Activated T-cell treated with anti-CD3 and anti-CD28 coated beads, Interleukin-2, amount 50 U/mL, for 24 hours (primary cell): ENCODE data around the gene IDH3B.
"Not testable (repeated sequence)": the region's sequence is repeated elsewhere in the genome, so short reads cannot be mapped to it uniquely, and the experiment has no call there.

ENCODE experiments used
- DNase-seq: peaks from one replicate; pipeline ENCODE4 v3.0.0-alpha.2; 2020
- H3K27ac Mint-ChIP-seq: 2 replicates; pipeline ENCODE4 v1.8.0; 2020; ENCODE audit warnings: mild to moderate bottlenecking, mixed read lengths
- H3K27me3 Mint-ChIP-seq: 2 replicates; pipeline ENCODE4 v1.8.0; 2020; ENCODE audit warnings: mixed read lengths
- H3K36me3 Mint-ChIP-seq: 2 replicates; pipeline ENCODE4 v1.8.0; 2020; ENCODE audit warnings: low read depth, mixed read lengths
- H3K4me1 Mint-ChIP-seq: 2 replicates; pipeline ENCODE4 v1.8.0; 2020; ENCODE audit warnings: low read depth, mixed read lengths
- H3K4me3 Mint-ChIP-seq: 2 replicates; pipeline ENCODE4 v1.8.0; 2020; ENCODE audit warnings: mild to moderate bottlenecking, moderate library complexity, mixed read lengths
- H3K9me3 Mint-ChIP-seq: 2 replicates; pipeline ENCODE4 v1.8.0; 2020; ENCODE audit warnings: mixed read lengths

Gene IDH3B

DNA sequence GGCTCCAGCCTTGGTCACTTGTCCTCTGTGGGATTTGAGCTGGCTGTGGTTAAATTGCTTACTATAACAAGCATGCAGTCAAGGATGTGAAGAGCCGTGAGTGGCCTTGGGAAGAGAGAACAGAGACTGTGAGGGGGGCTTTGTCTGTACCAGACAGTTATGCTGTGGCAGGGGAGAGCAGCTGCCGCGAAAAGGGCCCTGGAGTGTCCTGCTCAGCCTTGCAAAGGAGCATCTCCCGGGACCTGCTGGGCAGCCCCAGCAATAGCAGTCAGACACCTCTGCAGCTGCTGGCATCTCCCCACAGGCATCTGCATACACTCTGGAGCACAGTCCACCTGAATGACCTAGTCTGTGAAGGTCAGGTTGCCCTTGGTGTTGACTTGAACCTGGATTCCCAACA lies 34.9 kb upstream of the IDH3B start:
- no peak overlapping the region for H3K4me3 Mint-ChIP-seq
- H3K9me3 Mint-ChIP-seq, result no peaks in the 10 kb centered on the region
- DNase-seq, result peak; percentile 18
- H3K27ac Mint-ChIP-seq, result no peak overlapping the region
- H3K36me3 Mint-ChIP-seq, result no peaks in the 10 kb centered on the region
- H3K4me1 Mint-ChIP-seq, result no peaks in the 10 kb centered on the region
- H3K27me3 Mint-ChIP-seq, result peaks cover 30% of the 10 kb centered on the region

DNA sequence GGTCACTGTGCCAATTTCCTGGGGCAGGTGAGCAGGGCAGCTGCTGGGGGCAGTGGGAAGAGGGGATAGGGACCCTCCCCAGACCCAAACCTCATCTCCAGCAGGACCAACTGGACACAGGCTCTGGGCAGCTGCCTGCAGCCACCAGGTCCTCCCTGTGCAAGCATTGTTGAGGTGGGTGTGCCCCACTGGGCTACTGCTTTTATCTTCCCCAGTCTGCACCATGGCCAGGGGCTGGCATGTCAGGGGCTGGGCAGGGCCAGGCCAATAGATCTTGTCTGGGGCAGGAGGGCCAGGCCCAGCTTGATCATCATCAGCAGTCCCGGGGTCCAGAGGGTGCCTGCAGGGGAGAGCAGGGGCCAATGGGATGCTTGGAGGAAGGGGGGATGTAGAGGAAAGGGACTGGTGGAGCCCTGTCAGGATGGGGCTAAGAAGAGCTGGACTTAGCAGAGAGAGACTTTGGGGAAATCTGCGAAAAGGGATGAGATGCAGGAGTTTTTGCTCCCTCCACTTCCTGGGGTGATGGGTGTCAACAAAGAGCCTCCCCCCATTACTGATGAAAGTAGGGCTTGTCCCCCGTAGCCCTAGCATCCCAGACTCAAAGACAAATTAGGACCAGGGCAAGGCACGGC lies 34.3 kb upstream of the IDH3B start:
- Mint-ChIP-seq H3K27me3 (peaks cover 31% of the 10 kb centered on the region), H3K27ac (no peak overlapping the region), H3K36me3 (no peaks in the 10 kb centered on the region), H3K9me3 (no peaks in the 10 kb centered on the region), H3K4me3 (no peak overlapping the region), H3K4me1 (no peaks in the 10 kb centered on the region)
- peak; percentile 25 for DNase-seq

DNA sequence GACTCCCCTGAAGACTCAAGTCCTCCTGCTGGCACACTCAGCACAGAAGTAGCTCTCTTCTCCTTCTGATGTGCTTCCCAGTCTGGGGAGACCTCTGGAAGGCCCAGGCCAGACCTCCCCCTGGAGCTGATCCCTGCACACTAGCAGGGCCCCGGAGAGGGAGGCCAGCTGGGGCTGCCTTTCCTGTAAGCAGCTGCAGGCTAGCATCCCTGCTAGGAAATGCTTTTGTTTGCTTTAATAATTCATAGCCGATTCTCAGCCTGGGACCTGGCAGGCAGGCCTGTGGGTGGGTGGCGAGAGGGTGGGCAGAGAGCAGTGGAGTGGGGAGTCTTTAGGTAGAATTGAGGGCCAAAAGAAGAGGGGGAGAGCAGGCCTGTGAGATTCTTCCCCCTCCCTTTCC lies 33.8 kb upstream of the IDH3B start:
- Mint-ChIP-seq H3K27me3 (peaks cover 31% of the 10 kb centered on the region), H3K9me3 (no peaks in the 10 kb centered on the region), H3K4me3 (no peak overlapping the region), H3K36me3 (no peaks in the 10 kb centered on the region), H3K4me1 (no peaks in the 10 kb centered on the region), H3K27ac (no peak overlapping the region)
- DNase-seq, result peak; percentile 22

DNA sequence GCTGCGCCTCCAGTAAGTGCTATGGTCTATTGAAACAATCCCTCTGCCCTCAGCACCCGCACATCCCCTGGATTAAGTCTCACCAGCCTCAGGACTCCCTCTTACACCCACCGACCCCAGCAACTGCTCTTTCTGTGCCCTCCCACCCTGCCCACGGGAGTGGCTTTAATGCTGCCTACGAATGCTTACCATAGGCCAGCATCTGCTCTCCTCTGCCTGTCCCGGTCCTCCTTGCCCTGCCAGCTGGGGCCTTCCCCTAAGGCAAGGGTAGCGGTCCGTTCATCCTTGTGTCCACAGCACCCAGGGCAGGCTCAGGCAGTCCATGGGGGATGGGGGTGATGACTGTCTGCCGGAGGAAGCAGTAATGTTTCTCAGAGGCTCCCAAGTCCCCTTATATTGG lies 32.6 kb upstream of the IDH3B start:
- Mint-ChIP-seq H3K4me3 (no peak overlapping the region), H3K27ac (no peak overlapping the region), H3K9me3 (no peaks in the 10 kb centered on the region), H3K36me3 (no peaks in the 10 kb centered on the region), H3K4me1 (peaks cover 6% of the 10 kb centered on the region), H3K27me3 (peaks cover 37% of the 10 kb centered on the region)
- peak; percentile 6 for DNase-seq

DNA sequence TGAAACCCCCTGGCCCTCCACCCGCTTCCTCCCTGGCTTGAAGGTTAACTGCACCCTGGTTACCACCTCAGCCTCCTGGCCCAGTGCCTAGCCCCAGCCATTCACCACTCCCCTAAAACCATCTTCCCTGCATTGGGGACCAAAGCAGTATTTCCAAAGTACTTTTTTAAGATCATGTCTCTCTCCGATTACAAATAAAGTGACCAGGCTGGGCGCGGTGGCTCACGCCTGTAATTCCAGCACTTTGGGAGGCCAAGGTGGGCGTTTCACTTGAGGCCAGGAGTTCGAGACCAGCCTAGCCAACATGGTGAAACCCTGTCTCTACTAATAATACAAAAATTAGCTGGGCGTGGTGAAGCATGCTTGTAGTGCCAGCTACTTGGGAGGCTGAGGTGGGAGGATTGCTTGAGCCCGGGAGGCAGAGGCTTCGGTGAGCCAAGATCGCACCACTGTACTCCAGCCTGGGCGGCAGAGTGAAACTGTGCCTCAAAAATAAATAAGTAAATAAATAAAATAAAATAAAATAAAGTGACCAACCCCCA lies 32.0 kb upstream of the IDH3B start:
- DNase-seq, result peak; percentile 2
- H3K4me3 Mint-ChIP-seq, H3K4me1 Mint-ChIP-seq, H3K36me3 Mint-ChIP-seq, H3K9me3 Mint-ChIP-seq, H3K27ac Mint-ChIP-seq: not testable (repeated sequence)
- H3K27me3 Mint-ChIP-seq, result peaks cover 43% of the 10 kb centered on the region

DNA sequence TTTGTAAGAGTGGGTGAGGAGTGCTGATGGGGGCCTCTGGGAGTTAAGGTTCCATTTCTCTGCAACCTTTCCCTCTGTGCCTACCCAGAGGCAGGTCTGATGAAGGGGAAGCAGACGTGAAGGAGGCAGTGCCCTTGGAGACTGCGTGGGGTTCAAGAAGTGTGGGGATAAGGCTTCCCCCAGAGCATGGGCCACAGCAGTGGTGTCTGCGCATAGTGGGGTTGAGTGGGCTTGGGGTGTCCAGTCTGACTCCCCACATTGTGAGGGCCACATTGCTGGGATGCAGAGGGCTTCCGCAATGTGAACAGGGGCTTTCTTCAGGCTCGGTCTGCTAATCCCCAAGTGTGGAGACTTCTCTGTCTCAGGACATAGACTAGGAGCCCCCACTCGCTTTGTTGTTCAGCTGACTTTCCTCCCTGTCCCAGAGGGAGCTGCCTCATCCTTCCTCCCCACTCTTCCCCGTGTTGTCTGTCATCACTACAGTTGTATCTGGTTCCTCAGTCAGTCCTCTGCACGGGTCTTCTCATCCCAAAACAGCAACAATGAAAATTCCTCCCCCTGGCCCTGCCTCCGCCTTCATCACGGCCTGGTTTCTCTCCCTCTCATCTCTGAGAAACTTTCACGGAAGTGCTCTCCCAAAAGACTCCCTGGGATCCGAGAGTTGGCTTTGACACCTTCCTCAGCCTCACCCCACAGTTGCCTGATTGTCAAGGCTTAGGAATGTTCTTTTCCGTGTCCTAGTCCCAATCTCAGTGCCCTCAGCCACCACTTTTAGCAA lies 31.4 kb upstream of the IDH3B start:
- H3K4me3 Mint-ChIP-seq, result no peak overlapping the region
- H3K27ac Mint-ChIP-seq, result no peak overlapping the region
- peaks cover 9% of the 10 kb centered on the region for H3K4me1 Mint-ChIP-seq
- H3K9me3 Mint-ChIP-seq, result no peaks in the 10 kb centered on the region
- peaks cover 47% of the 10 kb centered on the region for H3K27me3 Mint-ChIP-seq
- DNase-seq, result peak; percentile 21
- no peaks in the 10 kb centered on the region for H3K36me3 Mint-ChIP-seq

DNA sequence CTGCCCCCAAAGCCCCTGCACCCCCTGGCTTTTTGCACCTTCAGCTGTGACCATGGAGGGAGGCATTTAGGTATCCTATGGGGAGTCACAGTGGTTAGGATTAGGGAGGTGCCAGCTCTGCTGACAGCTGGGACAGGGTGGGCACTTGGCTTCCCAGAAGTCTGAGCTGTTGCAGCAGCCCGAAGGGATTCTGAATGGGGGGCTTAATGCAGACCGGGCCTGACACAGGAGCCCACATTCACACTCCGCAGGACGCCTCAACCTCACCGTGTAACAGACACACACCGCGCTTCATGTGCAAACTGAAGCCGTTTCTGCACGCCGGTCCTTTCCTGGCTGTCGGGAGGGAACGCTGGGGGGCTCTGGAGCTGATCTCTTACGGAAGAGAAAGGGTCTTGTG lies 30.5 kb upstream of the IDH3B start:
- Mint-ChIP-seq H3K27ac (no peak overlapping the region), H3K4me1 (peaks cover 9% of the 10 kb centered on the region), H3K27me3 (peaks cover 50% of the 10 kb centered on the region), H3K4me3 (no peak overlapping the region), H3K36me3 (no peaks in the 10 kb centered on the region), H3K9me3 (no peaks in the 10 kb centered on the region)
- DNase-seq, result no peak

DNA sequence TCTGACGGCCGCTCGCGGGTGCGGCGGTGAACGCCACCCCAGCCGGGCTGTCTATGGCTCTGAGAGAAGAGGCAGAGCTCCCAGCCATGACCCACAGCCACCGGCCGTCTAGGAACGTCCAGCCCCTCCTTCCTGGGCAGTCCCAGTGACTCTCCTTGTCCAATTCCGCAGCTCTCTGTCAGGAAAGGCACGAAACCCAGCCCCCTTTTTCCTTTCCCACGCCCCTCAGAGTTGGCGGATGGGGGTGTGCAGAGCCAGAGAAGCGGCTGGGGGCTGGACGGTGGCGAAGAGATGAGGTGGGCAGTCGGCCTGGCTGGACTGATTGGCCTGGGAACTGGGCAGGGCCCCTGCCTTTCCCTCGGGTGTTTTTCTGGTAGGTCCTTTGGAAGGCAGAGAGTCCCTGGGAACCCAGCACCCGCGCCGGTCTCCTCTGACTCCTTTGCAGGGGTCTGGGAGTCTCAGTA lies 30.0 kb upstream of the IDH3B start:
- peak overlapping the region; percentile 18 for H3K4me3 Mint-ChIP-seq
- peaks cover 9% of the 10 kb centered on the region for H3K4me1 Mint-ChIP-seq
- H3K27me3 Mint-ChIP-seq, result peaks cover 50% of the 10 kb centered on the region

DNA sequence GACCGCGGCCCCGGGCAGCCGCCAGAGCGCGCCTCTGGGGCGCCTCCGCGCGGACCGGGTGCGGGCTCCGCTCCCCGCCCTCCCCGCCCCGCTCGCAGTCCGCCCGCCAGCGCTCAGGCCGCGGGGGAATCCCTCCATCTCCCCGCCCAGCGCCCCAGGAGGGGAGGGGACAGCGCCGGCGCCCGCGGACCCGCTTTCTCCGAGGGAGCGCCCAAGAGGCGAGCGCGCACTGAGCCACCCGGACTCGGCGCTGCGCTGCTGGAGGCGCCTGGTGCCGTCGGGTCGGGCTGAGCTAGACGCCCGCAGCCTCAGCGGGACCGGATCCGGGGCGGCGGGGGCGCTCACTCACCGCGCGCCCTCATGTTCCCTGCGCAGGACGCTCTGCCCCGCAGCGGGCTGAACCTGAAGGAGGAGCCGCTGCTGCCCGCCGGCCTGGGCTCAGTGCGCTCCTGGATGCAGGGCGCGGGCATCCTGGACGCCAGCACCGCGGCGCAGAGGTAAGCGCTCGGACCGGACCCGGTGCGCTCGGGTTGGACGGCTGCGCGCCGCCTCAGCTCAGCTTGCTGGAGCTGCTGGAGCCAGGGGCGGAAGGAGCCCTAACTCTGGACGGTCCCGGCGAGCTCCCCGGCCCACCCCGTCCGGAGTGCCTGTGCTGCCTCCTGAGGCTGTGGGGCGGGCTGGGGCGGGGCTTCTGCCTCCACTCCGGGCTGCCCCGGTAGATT lies 29.4 kb upstream of the IDH3B start:
- Mint-ChIP-seq H3K4me3 (peak overlapping the region; percentile 8), H3K9me3 (no peaks in the 10 kb centered on the region), H3K27me3 (peaks cover 50% of the 10 kb centered on the region)

More for the DNA sequence above, 30.0 kb upstream of the IDH3B start:
- DNase-seq, result no peak
- Mint-ChIP-seq H3K9me3 (no peaks in the 10 kb centered on the region), H3K27ac (no peak overlapping the region), H3K36me3 (no peaks in the 10 kb centered on the region)

DNA sequence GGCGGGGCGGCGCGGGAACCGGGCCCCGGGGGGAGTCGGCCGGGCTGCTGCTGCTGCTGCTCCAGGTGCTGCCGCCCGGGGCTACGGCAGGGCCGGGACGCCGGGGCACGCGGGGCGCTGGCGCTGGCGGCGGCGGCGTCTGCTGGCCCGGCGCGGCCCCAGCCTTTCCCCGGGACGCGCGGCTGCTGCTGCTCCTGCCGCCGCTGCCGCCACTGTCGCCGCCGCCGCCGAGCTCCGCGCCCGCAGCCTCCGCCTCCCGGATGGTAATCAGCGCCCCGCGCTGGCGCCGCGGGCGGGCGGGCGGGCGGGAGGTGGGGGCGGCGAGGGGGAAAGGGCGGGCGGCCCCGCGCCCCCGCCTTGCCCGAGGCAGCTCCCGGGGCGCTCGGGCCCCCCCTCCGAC lies 28.9 kb upstream of the IDH3B start:
- DNase-seq, result no peak

More for the DNA sequence above, 29.4 kb upstream of the IDH3B start:
- H3K27ac Mint-ChIP-seq, result no peak overlapping the region
- peaks cover 9% of the 10 kb centered on the region for H3K4me1 Mint-ChIP-seq
- peak; percentile 66 for DNase-seq
- no peaks in the 10 kb centered on the region for H3K36me3 Mint-ChIP-seq

DNA sequence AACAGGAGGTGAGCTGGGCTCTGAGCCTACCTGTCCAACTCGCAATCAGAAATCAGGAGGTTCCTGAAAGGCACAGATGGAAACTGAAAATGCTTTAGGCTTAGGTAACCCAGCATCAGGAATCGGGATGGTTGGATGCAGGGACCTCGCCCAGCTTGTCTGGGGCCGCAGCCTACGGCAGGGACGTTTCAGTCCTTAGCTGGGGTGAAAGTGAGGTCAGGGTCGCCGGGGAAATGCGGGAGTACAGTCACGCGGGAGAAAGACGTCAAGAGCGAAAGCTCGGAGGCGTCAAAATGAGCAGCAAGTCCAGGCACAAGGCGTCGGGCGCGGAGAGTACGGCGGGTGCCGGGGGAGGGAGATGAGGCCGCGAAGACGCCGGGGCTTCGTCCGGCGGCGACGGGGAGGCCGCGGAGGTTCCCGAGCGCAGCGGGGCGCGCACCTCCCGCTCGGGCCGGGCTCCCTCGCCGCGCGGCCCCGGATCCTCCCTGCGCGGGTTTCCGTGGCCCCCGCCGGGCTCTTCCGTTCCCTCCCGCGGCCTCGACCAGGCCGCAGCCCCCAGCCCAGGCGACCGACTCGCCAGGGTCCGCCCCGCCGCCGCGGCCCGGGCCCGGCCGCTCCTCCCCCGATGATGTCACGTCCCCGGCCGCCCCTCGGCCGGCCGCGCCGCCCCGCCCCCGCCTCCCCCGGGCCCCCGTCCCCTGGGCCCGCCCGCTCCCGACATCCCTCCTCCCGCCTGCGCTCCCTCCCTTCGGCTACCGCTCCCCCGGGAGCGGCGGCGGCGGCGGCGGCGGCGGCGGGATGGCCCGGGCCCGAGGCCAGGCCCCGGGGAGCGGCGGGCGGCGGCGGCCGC lies 28.2 kb upstream of the IDH3B start, which contains the start of gene EBF4:
Gene EBF4 (plus strand): TSS at position 745 of the 850 bp plus-strand sequence. CDS start 866 bp downstream, outside the sequence.
- H3K36me3 Mint-ChIP-seq, result no peaks in the 10 kb centered on the region
- H3K4me1 Mint-ChIP-seq, result peaks cover 20% of the 10 kb centered on the region
- H3K27me3 Mint-ChIP-seq, result peaks cover 50% of the 10 kb centered on the region
- H3K9me3 Mint-ChIP-seq, result no peaks in the 10 kb centered on the region
- H3K27ac Mint-ChIP-seq, result peak within 1 kb of the TSS; percentile 70
- peak; percentile 52 for DNase-seq
- peak within 1 kb of the TSS; percentile 76 for H3K4me3 Mint-ChIP-seq

More for the DNA sequence above, 28.9 kb upstream of the IDH3B start:
- H3K27ac Mint-ChIP-seq, result no peak overlapping the region
- H3K36me3 Mint-ChIP-seq, result no peaks in the 10 kb centered on the region
- H3K27me3 Mint-ChIP-seq, result peaks cover 50% of the 10 kb centered on the region
- H3K4me3 Mint-ChIP-seq, result no peak overlapping the region
- H3K9me3 Mint-ChIP-seq, result no peaks in the 10 kb centered on the region
- peaks cover 15% of the 10 kb centered on the region for H3K4me1 Mint-ChIP-seq

DNA sequence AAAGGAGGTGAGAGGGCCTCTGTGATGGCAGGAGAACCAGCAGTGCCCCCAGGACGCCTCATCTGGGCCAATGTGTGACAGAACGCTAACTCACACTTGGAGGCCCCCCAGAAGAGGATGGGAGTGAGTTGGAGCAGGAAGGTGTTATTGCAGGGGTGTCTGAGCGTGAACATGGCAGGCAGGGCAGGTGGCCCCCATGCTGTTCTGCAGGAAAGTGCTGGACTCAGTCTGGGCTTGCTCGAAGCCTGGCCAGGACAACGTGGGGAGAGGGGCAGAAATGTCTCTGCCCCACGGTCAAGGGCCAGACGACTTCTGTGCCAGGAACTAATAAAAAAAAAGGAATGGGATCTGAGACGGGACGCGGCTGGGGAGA lies 27.6 kb upstream of the IDH3B start:
- no peak for DNase-seq
- Mint-ChIP-seq H3K4me1 (peaks cover 20% of the 10 kb centered on the region), H3K9me3 (no peaks in the 10 kb centered on the region), H3K27me3 (peaks cover 46% of the 10 kb centered on the region), H3K36me3 (no peaks in the 10 kb centered on the region), H3K4me3 (peak overlapping the region; percentile 76), H3K27ac (peak overlapping the region; percentile 70)

DNA sequence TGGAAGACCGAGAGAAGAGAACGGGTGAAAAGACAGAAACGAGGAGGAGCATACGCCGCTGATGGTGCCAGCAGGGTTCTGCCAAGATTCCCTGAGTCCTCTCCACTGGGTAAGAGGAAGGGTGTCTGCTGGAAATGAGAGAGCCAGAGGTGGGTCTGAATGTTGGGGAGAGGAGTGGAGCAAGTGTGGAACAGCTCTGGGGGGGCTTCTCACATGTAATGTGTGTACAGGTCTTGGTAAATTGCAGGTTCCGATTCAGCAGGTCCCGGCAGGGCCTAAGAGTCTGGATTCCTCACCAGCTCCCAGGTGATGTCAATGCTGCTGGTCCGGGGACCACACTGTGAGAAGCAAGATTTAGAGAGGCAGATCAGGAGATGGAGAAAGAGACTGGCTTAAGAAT lies 27.1 kb upstream of the IDH3B start:
- Mint-ChIP-seq H3K9me3 (no peaks in the 10 kb centered on the region), H3K4me3 (peak overlapping the region; percentile 76), H3K4me1 (peaks cover 20% of the 10 kb centered on the region), H3K36me3 (no peaks in the 10 kb centered on the region), H3K27me3 (peaks cover 42% of the 10 kb centered on the region), H3K27ac (no peak overlapping the region)
- no peak for DNase-seq

DNA sequence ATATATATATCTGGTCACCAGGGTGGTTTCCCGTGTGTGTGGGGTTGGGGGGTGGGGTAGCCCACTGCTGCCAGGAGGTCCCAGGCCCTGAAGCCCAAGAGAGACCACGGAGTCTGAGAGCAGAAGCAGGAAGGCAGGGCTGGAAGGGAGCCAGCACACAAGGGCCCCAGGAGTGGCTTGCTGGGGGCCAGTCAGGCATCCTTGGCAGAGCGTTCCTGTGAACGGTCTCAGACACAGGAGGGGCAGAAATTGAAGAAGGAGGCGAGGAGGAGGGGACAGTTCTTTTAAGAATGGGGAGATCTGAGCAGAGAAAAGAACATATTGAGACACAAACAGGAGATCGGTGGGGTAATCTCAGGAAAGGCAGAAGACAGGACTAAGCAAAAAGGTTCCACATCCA lies 26.7 kb upstream of the IDH3B start:
- no peak overlapping the region for H3K27ac Mint-ChIP-seq
- peak overlapping the region; percentile 76 for H3K4me3 Mint-ChIP-seq
- no peaks in the 10 kb centered on the region for H3K9me3 Mint-ChIP-seq
- H3K4me1 Mint-ChIP-seq, result peaks cover 20% of the 10 kb centered on the region
- DNase-seq, result no peak
- peaks cover 38% of the 10 kb centered on the region for H3K27me3 Mint-ChIP-seq
- H3K36me3 Mint-ChIP-seq, result no peaks in the 10 kb centered on the region
